Measurements from ENCODE around the gene ZBTB4.

- TF ChIP-seq CTCF (conservative IDR thresholded peaks at IDR 0.05; ENCODE audit: low read length) (no peak), EZH2phosphoT487 (IDR thresholded peaks at IDR 0.05; ENCODE audit: borderline replicate concordance, low read depth, low read length) (no peak)
Measured at GRCh38 chr17:7426203-7426863, 53.1 kb downstream of the ZBTB4 start.
